Measurements from ENCODE around the gene UQCR10.

DNA sequence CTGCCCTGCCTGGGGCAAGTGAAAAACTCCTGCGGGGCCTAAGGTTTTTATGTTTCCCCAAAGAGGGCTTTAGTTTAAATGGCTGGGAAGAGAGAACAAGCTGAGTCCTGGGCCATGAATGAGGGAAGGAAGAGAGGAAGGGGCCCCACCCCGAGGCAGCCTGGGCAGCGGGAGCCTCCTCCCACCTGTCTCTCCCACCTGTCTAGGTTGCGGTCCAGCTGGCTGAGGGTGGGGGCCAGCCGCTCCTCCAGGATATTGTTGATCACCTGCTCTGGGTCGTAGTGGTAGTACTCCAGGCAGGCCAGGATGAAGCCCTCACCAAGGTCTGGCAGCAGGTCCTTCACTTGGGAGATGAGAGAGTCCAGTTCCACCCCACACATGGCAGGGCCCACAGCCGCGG, 34.6 kb downstream of the UQCR10 start:
- TF ChIP-seq, protein P1, sequence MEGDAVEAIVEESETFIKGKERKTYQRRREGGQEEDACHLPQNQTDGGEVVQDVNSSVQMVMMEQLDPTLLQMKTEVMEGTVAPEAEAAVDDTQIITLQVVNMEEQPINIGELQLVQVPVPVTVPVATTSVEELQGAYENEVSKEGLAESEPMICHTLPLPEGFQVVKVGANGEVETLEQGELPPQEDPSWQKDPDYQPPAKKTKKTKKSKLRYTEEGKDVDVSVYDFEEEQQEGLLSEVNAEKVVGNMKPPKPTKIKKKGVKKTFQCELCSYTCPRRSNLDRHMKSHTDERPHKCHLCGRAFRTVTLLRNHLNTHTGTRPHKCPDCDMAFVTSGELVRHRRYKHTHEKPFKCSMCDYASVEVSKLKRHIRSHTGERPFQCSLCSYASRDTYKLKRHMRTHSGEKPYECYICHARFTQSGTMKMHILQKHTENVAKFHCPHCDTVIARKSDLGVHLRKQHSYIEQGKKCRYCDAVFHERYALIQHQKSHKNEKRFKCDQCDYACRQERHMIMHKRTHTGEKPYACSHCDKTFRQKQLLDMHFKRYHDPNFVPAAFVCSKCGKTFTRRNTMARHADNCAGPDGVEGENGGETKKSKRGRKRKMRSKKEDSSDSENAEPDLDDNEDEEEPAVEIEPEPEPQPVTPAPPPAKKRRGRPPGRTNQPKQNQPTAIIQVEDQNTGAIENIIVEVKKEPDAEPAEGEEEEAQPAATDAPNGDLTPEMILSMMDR (IDR thresholded peaks at IDR 0.05) = no peak
- no peak for TF ChIP-seq POLR2A (IDR thresholded peaks at IDR 0.05)

Measured in heart left ventricle (tissue), 13 donors.